GM10248 (cell line): Measurements from ENCODE around the gene LAMA1.

Experiments
- CTCF ChIA-PET: fragments of 300-600 bp; sonication (Branson Sonifier 250); formaldehyde crosslinking; extraction: SDS; loops from one replicate; lab custom pipeline; 2021; ENCODE audit warnings: antibody characterized with exemption; lab: Yijun Ruan, JAX
- POLR2A ChIA-PET: fragments of 350-650 bp; sonication (Branson Sonifier 250); formaldehyde crosslinking; extraction: SDS; loops from one replicate; lab custom pipeline; 2020; ENCODE audit warnings: antibody characterized with exemption; lab: Yijun Ruan, JAX
- DNase-seq: peaks from one replicate; pipeline ENCODE4 v3.0.0; 2012; ENCODE audit errors: extremely low spot score
- CTCF ChIP-seq: IDR thresholded peaks from 2 replicates; pipeline ENCODE4 v1.5.1; 2012; ENCODE audit warnings: mild to moderate bottlenecking, low read depth; ENCODE audit errors: extremely low read depth, missing control alignments, control extremely low read depth

The LAMA1 gene

GRCh38 chr18:7011142-7011541 is 106.5 kb downstream of the LAMA1 start:
- CTCF ChIA-PET, result no interaction called here
- no peak for TF ChIP-seq CTCF
- POLR2A ChIA-PET, result no interaction called here
- DNase-seq, result no peak

- ChIA-PET POLR2A (no interaction called here), CTCF (interaction anchor here (0.6 kb wide), 1 partner anchor 1233 kb away, joined by 3 read pairs; no protein-coding TSS in a partner anchor)
- DNase-seq, result no peak
- no peak for TF ChIP-seq CTCF
Measured at GRCh38 chr18:7004009-7004408, 113.6 kb downstream of the LAMA1 start.

- TF ChIP-seq CTCF, result no peak
- DNase-seq, result no peak
- CTCF ChIA-PET, result no interaction called here
- POLR2A ChIA-PET, result no interaction called here
Measured at GRCh38 chr18:7002107-7002506, 115.5 kb downstream of the LAMA1 start.

- DNase-seq, result no peak
- peak; percentile 16 for TF ChIP-seq CTCF
- POLR2A ChIA-PET, result no interaction called here
- CTCF ChIA-PET, result no interaction called here
Measured at GRCh38 chr18:7000484-7001096, 117.0 kb downstream of the LAMA1 start.

- POLR2A ChIA-PET, result no interaction called here
- no peak for DNase-seq
- no peak for TF ChIP-seq CTCF
- CTCF ChIA-PET, result no interaction called here
Measured at GRCh38 chr18:6997808-6998207, 119.8 kb downstream of the LAMA1 start.

GRCh38 chr18:6994771-6995430 is 122.7 kb downstream of the LAMA1 start:
- POLR2A ChIA-PET, result no interaction called here
- DNase-seq, result no peak

More at GRCh38 chr18:6994771-6995430, 122.7 kb downstream of the LAMA1 start:
- no peak for TF ChIP-seq CTCF
- CTCF ChIA-PET, result interaction anchor here (1.5 kb wide), 1 partner anchor 24 kb away, joined by 3 read pairs; no protein-coding TSS in a partner anchor
